SU-DHL-6 (cell line): ENCODE measurements around the gene PPM1H.

Source experiments
- H2AFZ ChIP-seq: fragments of 200-600 bp; sonication (generic); 2 replicates; pipeline ENCODE4 v1.6.1; 2014; ENCODE audit warnings: low read depth, mild to moderate bottlenecking, moderate library complexity, mixed read lengths, antibody characterized with exemption, low read length; ENCODE audit not compliant: severe bottlenecking
- H3F3A ChIP-seq: fragments of 200-600 bp; shearing (Covaris generic); 2 replicates; pipeline ENCODE4 v1.6.0; 2016; ENCODE audit warnings: antibody characterized with exemption, mild to moderate bottlenecking; ENCODE audit not compliant: insufficient read depth
- H3K27ac ChIP-seq: fragments of 200-600 bp; sonication (generic); 2 replicates; pipeline ENCODE4 v1.5.1; 2016; ENCODE audit warnings: low read depth, mild to moderate bottlenecking, low read length, moderate library complexity, mixed read lengths
- H3K27me3 ChIP-seq: fragments of 200-600 bp; sonication (generic), shearing (Covaris generic); 2 replicates; pipeline ENCODE4 v1.6.0; 2014; ENCODE audit warnings: mild to moderate bottlenecking, low read length
- H3K36me3 ChIP-seq: fragments of 200-600 bp; sonication (generic); 2 replicates; pipeline ENCODE4 v1.6.1; 2014; ENCODE audit warnings: mild to moderate bottlenecking, low read length, mixed read lengths
- H3K4me2 ChIP-seq: fragments of 300-600, 200-600 bp; shearing (Covaris generic), sonication (generic); 2 replicates; pipeline ENCODE4 v1.6.0; 2014; ENCODE audit warnings: low read length, low read depth, mild to moderate bottlenecking; ENCODE audit not compliant: poor library complexity, severe bottlenecking
- H3K4me3 ChIP-seq: fragments of 200-600 bp; sonication (generic); 2 replicates; pipeline ENCODE4 v1.5.1; 2014; ENCODE audit warnings: antibody characterized with exemption, low read length, mild to moderate bottlenecking, mixed read lengths; ENCODE audit not compliant: insufficient read depth, poor library complexity, severe bottlenecking
- H3K79me2 ChIP-seq: fragments of 200-600 bp; sonication (generic); 2 replicates; pipeline ENCODE4 v1.6.1; 2014; ENCODE audit warnings: mild to moderate bottlenecking, low read length, moderate library complexity; ENCODE audit not compliant: insufficient read depth
- H3K9ac ChIP-seq: fragments of 200-600 bp; sonication (generic); 2 replicates; pipeline ENCODE4 v1.7.0; 2014; ENCODE audit warnings: mild to moderate bottlenecking, low read length
- H3K9me2 ChIP-seq: fragments of 200-600 bp; sonication (generic); replicated peaks from 2 replicates; pipeline ENCODE4 v1.6.1; 2014; ENCODE audit warnings: low read length; ENCODE audit not compliant: insufficient read depth
- H3K9me3 ChIP-seq: fragments of 200-600 bp; sonication (generic); 2 replicates; pipeline ENCODE4 v1.6.1; 2014; ENCODE audit warnings: low read length, mixed read lengths; ENCODE audit not compliant: insufficient read depth
- H4K20me1 ChIP-seq: fragments of 200-600 bp; sonication (generic); 2 replicates; pipeline ENCODE4 v1.6.1; 2014; ENCODE audit warnings: low read depth, mild to moderate bottlenecking, antibody characterized with exemption, low read length, moderate library complexity, mixed read lengths
- EZH2phosphoT487 ChIP-seq: fragments of 200-600 bp; sonication (generic), shearing (Covaris generic); conservative IDR thresholded peaks from 2 replicates; pipeline ENCODE4 v1.6.1; 2018; ENCODE audit warnings: mild to moderate bottlenecking, antibody characterized with exemption, low read length, moderate library complexity, mixed read lengths
- TF ChIP-seq, protein P1 (sequence below): fragments of 200-600 bp; sonication (generic); IDR thresholded peaks from one replicate; pipeline ENCODE4 v1.5.1; 2017; ENCODE audit warnings: antibody characterized with exemption, mild to moderate bottlenecking, low read length, moderate library complexity; ENCODE audit not compliant: insufficient read depth, poor library complexity, severe bottlenecking

PPM1H gene

GRCh38 chr12:62744551-62744950, 190.4 kb downstream of the PPM1H start:
- TF ChIP-seq, protein P1, sequence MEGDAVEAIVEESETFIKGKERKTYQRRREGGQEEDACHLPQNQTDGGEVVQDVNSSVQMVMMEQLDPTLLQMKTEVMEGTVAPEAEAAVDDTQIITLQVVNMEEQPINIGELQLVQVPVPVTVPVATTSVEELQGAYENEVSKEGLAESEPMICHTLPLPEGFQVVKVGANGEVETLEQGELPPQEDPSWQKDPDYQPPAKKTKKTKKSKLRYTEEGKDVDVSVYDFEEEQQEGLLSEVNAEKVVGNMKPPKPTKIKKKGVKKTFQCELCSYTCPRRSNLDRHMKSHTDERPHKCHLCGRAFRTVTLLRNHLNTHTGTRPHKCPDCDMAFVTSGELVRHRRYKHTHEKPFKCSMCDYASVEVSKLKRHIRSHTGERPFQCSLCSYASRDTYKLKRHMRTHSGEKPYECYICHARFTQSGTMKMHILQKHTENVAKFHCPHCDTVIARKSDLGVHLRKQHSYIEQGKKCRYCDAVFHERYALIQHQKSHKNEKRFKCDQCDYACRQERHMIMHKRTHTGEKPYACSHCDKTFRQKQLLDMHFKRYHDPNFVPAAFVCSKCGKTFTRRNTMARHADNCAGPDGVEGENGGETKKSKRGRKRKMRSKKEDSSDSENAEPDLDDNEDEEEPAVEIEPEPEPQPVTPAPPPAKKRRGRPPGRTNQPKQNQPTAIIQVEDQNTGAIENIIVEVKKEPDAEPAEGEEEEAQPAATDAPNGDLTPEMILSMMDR, result no peak
- no peak for TF ChIP-seq EZH2phosphoT487
- Histone ChIP-seq H3K9ac (no peak overlapping the region), H3K27me3 (no peaks in the 10 kb centered on the region), H3K36me3 (no peaks in the 10 kb centered on the region), H3K9me3 (no peaks in the 10 kb centered on the region), H3K4me3 (no peak overlapping the region), H3K4me2 (no peak overlapping the region), H3K79me2 (no peaks in the 10 kb centered on the region), H3K27ac (no peak overlapping the region), H3K9me2 (no peaks in the 10 kb centered on the region), H2AFZ (no peak overlapping the region), H4K20me1 (no peaks in the 10 kb centered on the region), H3F3A (no peaks in the 10 kb centered on the region)

- Histone ChIP-seq H3F3A (no peaks in the 10 kb centered on the region), H2AFZ (no peak overlapping the region), H3K79me2 (no peaks in the 10 kb centered on the region), H3K9me3 (no peaks in the 10 kb centered on the region), H3K36me3 (no peaks in the 10 kb centered on the region), H4K20me1 (no peaks in the 10 kb centered on the region), H3K9me2 (no peaks in the 10 kb centered on the region), H3K4me3 (no peak overlapping the region), H3K27ac (no peak overlapping the region), H3K9ac (no peak overlapping the region), H3K4me2 (no peak overlapping the region), H3K27me3 (no peaks in the 10 kb centered on the region)
- TF ChIP-seq, protein P1, result no peak
- no peak for TF ChIP-seq EZH2phosphoT487
Observed at GRCh38 chr12:62739266-62740015, 195.5 kb downstream of the PPM1H start.

DNA sequence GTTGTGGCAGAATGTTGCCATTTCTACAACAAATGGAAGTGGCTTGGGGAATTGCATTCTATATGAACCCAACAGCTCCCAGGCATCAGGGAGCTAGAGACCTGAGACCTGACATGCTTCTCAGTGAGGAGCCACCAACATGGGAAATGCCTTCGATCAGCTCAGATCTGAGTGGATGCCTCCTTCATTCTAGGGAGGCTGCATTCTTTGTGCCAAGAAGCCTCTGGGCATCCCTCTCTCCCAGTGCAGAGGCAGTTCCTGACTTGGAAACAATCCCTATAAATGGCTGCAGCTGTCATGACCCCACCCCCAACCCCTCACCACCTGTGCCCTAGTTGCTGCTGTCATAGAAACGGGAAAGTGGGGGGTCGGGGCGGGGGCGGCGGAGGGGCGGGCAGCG, 196.3 kb downstream of the PPM1H start:
- Histone ChIP-seq H3K36me3 (no peaks in the 10 kb centered on the region), H2AFZ (no peak overlapping the region), H3K4me3 (no peak overlapping the region), H4K20me1 (no peaks in the 10 kb centered on the region), H3K27ac (no peak overlapping the region), H3F3A (no peaks in the 10 kb centered on the region), H3K79me2 (no peaks in the 10 kb centered on the region), H3K9me3 (no peaks in the 10 kb centered on the region), H3K9ac (no peak overlapping the region), H3K27me3 (no peaks in the 10 kb centered on the region), H3K4me2 (no peak overlapping the region), H3K9me2 (no peaks in the 10 kb centered on the region)
- TF ChIP-seq, protein P1, result no peak
- TF ChIP-seq EZH2phosphoT487, result no peak
